NCI-H510A (cell line): ENCODE data around the gene CYREN.

Source experiments
- DNase-seq: peaks from one replicate; lab custom pipeline; 2025; lab: John Stamatoyannopoulos, UW

CYREN gene

GRCh38 chr7:135197343-135197742, 26.8 kb upstream of the CYREN start:
- no peak for DNase-seq

- DNase-seq, result no peak
These were observed 25.6 kb upstream of the CYREN start for GRCh38 chr7:135195968-135196629.

- DNase-seq, result no peak
These were observed 24.6 kb upstream of the CYREN start for GRCh38 chr7:135195156-135195555.

DNA sequence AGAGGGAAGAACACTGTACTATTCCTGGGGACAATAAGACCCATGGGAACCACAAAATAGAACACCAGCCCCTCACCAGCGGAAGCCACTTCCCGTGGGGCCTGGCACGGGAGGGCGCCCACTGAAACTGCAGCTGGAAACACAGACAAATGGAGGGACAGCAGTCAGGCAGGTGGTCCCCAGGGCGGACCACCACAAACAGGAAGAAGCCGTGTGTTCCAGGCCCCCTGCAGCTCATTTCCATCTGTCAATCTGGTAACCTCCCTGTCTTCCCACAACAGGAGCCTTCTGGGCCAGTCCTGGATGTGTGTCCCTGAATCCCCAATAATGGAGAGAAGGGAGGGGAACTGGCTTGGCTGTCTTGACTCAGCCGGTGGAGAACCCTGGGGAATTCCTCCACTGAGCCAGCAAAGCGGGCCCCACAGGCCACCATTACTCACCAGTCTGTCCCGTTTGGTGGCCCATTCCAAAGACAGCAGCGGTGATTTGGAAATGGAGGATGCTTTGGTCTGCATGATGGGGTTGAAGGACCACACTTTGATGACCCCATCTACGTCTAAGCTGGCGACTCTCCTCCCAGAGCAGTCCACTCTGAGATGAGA, 24.1 kb upstream of the CYREN start:
- no peak for DNase-seq

DNA sequence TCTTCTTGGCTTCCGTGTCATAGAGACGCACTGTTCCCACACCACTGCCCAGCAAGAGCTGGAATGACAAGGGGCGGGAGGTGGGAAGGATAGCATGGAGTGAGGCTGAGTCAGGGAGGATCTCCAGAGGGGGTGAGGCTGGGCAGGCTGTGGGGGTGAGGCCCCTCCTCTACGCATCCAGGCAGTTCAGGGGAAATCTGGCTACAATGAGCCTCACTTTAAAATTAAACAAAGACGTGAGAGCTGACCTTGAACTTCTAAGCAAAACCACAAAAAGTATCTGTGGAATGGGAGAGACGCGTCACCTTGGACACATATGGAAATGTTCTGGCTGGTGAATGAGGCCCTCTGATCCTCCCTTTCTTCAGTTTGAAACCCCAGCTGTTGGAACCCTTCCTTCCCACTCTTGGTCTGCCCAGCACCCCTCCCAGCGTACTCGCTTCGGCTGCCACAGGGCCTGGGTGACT, 23.1 kb upstream of the CYREN start:
- no peak for DNase-seq

GRCh38 chr7:135192914-135193536, 22.5 kb upstream of the CYREN start:
- DNase-seq, result no peak

GRCh38 chr7:135190703-135191102, 20.2 kb upstream of the CYREN start:
- DNase-seq, result no peak

DNA sequence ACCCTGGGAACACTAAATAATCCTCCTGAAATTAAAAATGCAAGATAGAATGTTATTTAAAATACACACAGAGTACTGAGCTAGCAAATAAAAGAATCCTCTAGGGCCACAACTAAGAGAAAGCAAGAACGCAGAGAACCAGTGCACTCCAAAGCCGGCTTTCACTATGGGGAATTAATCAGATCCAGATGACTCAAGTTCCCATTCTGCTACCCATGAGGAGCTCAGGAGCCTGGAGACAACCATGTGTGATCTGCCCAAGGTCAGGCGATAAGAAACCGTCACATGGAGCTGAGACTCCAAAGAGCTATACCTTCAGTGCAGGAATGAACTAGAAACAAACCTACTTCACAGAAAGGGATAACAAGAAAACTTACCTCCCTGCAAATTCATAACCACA, 19.5 kb upstream of the CYREN start:
- DNase-seq, result no peak

DNA sequence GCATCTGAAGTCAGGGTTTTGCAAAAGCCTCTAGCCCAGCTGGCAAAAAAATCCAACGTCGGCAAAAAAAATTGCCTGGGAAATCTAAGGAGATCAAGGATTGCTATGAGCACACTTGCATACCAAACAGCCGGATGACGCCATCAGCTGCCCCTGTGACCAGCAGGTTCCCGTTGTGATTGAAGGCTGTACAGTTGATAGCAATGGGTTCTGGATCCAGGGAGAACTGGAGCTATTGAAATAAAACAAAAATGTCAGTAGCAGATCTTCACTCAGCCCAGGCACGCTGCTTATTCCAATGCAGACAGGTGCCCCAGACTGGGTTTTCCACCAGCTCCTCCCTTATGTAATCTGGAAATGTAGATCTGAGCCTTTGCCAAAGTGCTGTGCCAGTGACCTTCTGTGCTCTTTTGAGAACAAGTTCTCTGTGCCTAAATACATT, 18.7 kb upstream of the CYREN start:
- no peak for DNase-seq

DNA sequence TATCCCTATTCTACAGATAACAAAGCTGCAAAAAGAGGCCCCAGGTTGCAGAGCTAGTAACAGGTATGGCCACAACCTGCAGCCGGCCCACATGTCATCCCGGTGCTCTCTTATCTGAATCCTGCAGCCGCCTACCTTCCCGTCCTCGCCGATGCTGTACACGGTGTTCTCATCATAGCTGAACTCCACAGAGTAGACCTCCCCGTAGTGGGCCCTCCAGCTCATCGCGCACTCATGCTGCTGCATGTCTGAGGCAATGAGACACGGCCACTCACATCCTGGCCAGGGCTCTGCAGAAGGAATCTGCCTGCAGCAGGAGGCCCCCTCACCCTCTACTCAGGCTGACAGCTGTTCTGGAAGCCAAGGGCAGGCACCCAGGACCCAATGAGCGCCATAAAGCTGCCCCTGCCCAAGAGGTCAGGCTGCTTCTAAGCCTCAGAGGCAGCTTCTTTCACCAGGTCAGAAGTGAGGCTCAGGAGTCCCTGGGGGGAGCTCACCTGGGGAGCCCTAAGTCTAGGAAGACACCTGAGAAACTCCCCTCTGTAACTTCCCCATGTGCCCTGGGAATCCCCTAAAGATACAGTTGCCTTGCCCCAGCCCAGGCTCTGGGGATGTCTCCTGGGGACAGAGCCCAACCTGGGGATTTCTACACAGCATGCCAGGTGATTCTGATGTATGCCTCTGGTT, 17.9 kb upstream of the CYREN start:
- DNase-seq, result no peak

- no peak for DNase-seq
These were observed 16.3 kb upstream of the CYREN start for GRCh38 chr7:135186841-135187253.

- DNase-seq, result no peak
These were observed 15.7 kb upstream of the CYREN start for GRCh38 chr7:135186261-135186540.

DNA sequence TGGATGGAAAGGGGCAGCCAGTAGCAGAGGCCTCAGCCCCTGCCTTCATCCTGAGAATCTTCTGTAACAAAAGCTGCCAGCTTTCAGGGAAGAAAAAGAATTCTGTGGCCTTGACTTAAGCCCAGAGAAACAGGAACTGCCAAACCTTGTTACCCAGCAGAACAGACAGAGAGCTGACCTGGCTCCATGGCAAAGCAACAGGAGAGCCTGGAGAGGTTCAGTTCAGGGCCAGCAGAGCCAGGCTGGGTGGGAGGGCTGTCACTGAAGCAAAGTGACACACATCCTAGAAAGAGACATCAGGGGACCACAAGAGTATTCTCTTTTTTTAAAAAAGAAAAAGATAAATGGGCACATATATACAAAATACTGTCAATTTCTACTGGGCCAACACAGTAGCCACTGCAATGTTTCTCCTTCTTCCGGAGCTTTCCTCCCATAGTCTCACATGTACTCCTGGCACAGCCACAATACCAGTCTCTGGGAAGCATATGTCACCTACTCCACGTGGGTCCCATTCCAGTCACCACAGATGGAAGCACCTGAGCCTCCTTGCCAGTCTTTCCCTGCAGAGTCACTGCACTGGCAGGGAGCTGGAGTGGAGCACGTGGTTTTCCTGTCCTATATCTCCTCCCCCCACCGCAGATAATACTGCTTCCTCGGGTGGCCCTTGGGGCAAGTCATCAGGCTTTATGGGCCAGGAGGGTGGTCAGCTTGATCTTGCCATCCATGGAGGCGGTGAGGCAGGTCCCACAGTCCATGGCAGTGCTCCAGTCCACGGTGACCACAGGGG, 15.2 kb upstream of the CYREN start:
- no peak for DNase-seq

- DNase-seq, result no peak
These were observed 13.8 kb upstream of the CYREN start for GRCh38 chr7:135184254-135184841.

DNA sequence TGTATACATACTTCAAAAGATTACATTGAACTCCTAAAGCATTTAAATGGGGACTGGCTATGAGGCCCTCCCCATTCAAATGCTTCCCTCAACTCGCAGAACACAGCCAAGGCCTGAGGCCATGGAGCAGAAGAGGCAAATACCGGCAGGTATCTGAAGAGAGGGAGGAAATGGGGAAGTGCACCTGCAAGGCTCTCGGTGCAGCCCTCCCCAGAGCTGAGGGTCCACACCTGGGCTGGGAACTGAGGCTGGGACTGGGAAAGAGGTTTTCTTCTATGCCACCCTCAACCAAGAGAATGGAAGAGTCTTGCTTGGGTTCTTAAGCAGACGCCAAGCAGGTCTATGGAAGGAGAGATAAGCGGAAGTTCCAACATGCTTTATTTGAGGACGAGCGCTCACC, 13.0 kb upstream of the CYREN start:
- no peak for DNase-seq

DNA sequence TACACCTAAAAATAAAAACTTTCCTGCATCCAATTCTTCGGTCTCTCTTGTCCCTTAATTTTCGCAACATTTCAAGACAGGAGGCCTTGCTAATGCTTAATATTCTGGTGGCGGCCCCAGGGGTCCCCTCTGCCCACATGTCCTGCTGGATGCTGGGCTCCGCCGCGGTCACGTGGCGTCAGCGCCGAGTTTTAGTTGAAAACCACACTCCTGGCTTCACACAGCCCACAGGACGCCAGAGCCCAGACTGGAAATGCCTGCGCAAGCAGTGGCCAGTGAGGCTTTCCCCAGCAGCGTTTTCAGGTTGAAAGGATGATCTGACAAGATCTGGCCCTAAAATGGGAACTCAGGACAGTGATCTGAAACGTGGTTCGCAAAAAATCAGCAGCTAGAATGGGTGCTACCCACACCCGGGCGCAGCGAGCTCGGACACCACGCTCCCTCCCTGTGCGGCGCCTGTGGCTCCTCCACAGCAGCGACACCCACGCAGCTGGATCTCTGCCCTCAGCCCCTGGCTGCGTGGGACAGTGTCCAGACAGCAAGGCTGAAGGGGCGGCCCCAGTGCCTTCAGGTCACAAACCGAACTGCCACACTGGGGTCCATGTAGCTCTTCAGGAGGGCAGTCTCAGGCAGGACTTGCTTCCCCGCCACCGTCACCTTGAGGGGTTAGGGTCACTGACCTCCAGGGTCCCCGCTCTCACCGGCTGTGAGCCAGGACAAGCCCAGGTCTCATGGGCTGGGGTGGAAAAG, 11.6 kb upstream of the CYREN start:
- DNase-seq, result no peak

- DNase-seq, result no peak
These were observed 10.9 kb upstream of the CYREN start for GRCh38 chr7:135181261-135181928.

DNA sequence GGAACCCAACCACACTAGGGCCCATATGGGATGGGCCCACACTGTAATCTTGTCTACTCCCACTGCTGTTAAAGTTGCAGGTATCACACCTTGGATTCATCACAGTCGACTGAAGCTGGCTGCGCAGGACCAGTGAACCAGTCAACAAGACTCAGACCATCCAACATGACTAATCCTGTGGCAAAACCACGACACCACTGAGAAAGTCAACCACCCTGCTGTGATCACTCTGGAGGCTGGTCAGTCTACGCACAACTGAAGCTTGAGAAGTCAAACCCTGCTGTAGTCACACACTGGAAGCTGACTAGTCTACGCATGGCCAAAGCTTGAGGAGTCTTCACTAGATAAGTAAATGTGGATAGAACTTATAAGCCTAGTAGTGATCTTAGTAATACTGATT, 9.6 kb upstream of the CYREN start:
- DNase-seq, result no peak

- no peak for DNase-seq
These were observed 8.9 kb upstream of the CYREN start for GRCh38 chr7:135179321-135179925.

- DNase-seq, result no peak
These were observed 7.9 kb upstream of the CYREN start for GRCh38 chr7:135178364-135178763.
